Measurements from ENCODE around the gene RASGEF1B. TPM values are rescaled to one million over a fixed set of nuclear protein-coding genes. Genes with fewer than 3 reads are reported as not detected.

RASGEF1B gene
- total and polyA plus RNA-seq, 2 of the 4 experiments (the other 2 are of a cell fraction) = 0.09 to 0.36 TPM

DNA sequence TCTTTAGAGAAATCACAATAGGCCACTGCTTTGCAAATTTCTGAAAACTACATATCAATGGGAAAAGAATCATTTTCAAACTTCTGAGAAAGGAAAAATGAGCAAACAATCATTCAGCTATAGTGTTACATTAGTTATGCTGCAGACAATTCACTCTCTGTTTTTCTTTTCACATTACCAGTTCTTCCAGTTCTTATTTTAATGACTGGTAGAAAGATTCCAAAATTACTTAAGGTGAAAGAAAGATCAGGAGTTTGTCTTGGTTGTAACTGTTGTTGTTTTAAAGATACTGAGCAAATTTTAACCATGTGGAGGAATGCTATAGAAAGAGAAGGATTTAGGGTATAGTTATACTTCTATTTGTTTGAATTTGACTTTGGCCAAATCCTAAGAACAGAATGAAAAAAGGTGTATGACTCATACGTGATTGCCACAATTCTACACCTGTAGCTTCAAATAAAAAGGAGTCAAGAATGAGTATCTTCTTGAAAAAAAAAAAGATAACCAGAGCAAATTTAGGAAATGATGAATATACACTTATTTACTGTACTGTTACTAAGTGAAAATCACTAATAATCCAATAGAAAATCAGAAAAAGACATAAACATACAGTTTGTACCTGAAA lies 21.0 kb upstream of the RASGEF1B start:
- Histone ChIP-seq H2AK9ac (replicated peaks; ENCODE audit: low read depth, low read length, poor library complexity) (no peak overlapping the region), H3K4ac (ENCODE audit: low read depth, low read length) (no peak overlapping the region), H4K91ac (ENCODE audit: insufficient read depth, low read depth, low read length) (no peak overlapping the region), H4K5ac (ENCODE audit: low read depth, low read length) (no peak overlapping the region), H2AFZ (replicated peaks; ENCODE audit: low read length, poor library complexity) (no peak overlapping the region), H3K9me3 (ENCODE audit: control insufficient read depth, insufficient read depth, low read length) (no peaks in the 10 kb centered on the region), H3K4me2 (ENCODE audit: low read depth, low read length) (no peak overlapping the region), H2BK5ac (ENCODE audit: low read depth, low read length, poor library complexity, severe bottlenecking) (no peak overlapping the region), H3K18ac (ENCODE audit: low read depth, low read length) (no peak overlapping the region), H3K27ac (ENCODE audit: insufficient read depth, low read length) (no peak overlapping the region), H3K4me3 (ENCODE audit: insufficient read depth, low read depth, low read length) (no peak overlapping the region), H3K9me1 (ENCODE audit: insufficient read depth, low read length) (no peaks in the 10 kb centered on the region), H3K36me3 (ENCODE audit: control insufficient read depth, insufficient read depth, low read length) (no peaks in the 10 kb centered on the region), H3K14ac (replicated peaks; ENCODE audit: low read depth, low read length) (no peak overlapping the region), H3K56ac (ENCODE audit: extremely low read depth, insufficient read depth, low read length) (no peak overlapping the region), H2BK20ac (ENCODE audit: low read depth, low read length) (no peak overlapping the region), H2BK120ac (ENCODE audit: low read depth, low read length) (no peak overlapping the region), H3K9ac (ENCODE audit: low read depth, low read length) (no peak overlapping the region), H4K20me1 (ENCODE audit: insufficient read depth, low read length) (no peaks in the 10 kb centered on the region), H2BK15ac (ENCODE audit: low read depth, low read length) (no peak overlapping the region), H3K23ac (ENCODE audit: low read depth, low read length) (no peak overlapping the region), H3K79me1 (ENCODE audit: low read depth in 1 of 2, low read length in 2 of 2) (no peaks in the 10 kb centered on the region), H3K4me1 (ENCODE audit: control insufficient read depth, insufficient read depth, low read length) (no peaks in the 10 kb centered on the region), H2AK5ac (ENCODE audit: low read depth, low read length) (no peak overlapping the region), H4K8ac (ENCODE audit: low read depth in 2 of 2, low read length in 2 of 2) (no peak overlapping the region), H3K27me3 (ENCODE audit: control insufficient read depth, insufficient read depth, low read length) (no peaks in the 10 kb centered on the region)
- no CpG with 5 or more reads among the region's 1 CpG for WGBS, 2 experiments (ENCODE audit: extremely low coverage in 2 of 2, insufficient read length in 1 of 2)
- POLR2A ChIA-PET (ENCODE audit: unreplicated experiment) = no interaction called here
- intact Hi-C loops (cut with micrococcal nuclease) = no loop called here
- no peak for TF ChIP-seq BHLHE40 (IDR thresholded peaks at IDR 0.05; ENCODE audit: low read depth, low read length)
- TF ChIP-seq, protein P1, sequence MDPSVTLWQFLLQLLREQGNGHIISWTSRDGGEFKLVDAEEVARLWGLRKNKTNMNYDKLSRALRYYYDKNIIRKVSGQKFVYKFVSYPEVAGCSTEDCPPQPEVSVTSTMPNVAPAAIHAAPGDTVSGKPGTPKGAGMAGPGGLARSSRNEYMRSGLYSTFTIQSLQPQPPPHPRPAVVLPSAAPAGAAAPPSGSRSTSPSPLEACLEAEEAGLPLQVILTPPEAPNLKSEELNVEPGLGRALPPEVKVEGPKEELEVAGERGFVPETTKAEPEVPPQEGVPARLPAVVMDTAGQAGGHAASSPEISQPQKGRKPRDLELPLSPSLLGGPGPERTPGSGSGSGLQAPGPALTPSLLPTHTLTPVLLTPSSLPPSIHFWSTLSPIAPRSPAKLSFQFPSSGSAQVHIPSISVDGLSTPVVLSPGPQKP (IDR thresholded peaks at IDR 0.05; ENCODE audit: borderline replicate concordance, low read depth, low read length) = no peak
- TF ChIP-seq, protein P2, sequence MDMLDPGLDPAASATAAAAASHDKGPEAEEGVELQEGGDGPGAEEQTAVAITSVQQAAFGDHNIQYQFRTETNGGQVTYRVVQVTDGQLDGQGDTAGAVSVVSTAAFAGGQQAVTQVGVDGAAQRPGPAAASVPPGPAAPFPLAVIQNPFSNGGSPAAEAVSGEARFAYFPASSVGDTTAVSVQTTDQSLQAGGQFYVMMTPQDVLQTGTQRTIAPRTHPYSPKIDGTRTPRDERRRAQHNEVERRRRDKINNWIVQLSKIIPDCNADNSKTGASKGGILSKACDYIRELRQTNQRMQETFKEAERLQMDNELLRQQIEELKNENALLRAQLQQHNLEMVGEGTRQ (IDR thresholded peaks at IDR 0.05; ENCODE audit: low read depth, low read length) = no peak
- TF ChIP-seq MXI1 (IDR thresholded peaks at IDR 0.05; ENCODE audit: borderline replicate concordance, low read depth, low read length) = no peak
- no peak for TF ChIP-seq NFE2L2 (IDR thresholded peaks at IDR 0.05; ENCODE audit: low read depth, low read length)
- TF ChIP-seq POLR2A (IDR thresholded peaks at IDR 0.05; ENCODE audit: low read depth, low read length) = no peak
- no peak for TF ChIP-seq FOS (IDR thresholded peaks at IDR 0.05; ENCODE audit: low read depth, low read length)
- no peak for TF ChIP-seq RFX5 (IDR thresholded peaks at IDR 0.05; ENCODE audit: low read depth, low read length)
- no peak for TF ChIP-seq MAFK (IDR thresholded peaks at IDR 0.05; ENCODE audit: low read depth, low read length)
- TF ChIP-seq SMC3 (IDR thresholded peaks at IDR 0.05; ENCODE audit: low read depth, low read length) = no peak
- TF ChIP-seq, protein P3, sequence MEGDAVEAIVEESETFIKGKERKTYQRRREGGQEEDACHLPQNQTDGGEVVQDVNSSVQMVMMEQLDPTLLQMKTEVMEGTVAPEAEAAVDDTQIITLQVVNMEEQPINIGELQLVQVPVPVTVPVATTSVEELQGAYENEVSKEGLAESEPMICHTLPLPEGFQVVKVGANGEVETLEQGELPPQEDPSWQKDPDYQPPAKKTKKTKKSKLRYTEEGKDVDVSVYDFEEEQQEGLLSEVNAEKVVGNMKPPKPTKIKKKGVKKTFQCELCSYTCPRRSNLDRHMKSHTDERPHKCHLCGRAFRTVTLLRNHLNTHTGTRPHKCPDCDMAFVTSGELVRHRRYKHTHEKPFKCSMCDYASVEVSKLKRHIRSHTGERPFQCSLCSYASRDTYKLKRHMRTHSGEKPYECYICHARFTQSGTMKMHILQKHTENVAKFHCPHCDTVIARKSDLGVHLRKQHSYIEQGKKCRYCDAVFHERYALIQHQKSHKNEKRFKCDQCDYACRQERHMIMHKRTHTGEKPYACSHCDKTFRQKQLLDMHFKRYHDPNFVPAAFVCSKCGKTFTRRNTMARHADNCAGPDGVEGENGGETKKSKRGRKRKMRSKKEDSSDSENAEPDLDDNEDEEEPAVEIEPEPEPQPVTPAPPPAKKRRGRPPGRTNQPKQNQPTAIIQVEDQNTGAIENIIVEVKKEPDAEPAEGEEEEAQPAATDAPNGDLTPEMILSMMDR (conservative IDR thresholded peaks at IDR 0.05; ENCODE audit: low read depth, low read length) = no peak
- no peak for TF ChIP-seq CEBPB (IDR thresholded peaks at IDR 0.05; ENCODE audit: low read depth, low read length)
- CTCF ChIA-PET = no interaction called here
- ATAC-seq (ENCODE audit: low read depth) (no peak), DNase-seq (no peak)
- dilution Hi-C loops (cut with HindIII; ENCODE audit: low sequenced_read_pairs, unreplicated experiment) = no loop called here
- no TSS peak for BruUV-seq (replicated peaks)
- in situ Hi-C loops (cut with MboI; ENCODE audit: low sequenced_read_pairs) = no loop called here

Measured in IMR-90 (cell line).